Activated CD8-positive, alpha-beta memory T cell treated with anti-CD3 and anti-CD28 coated beads, Interleukin-2, amount 50 U/mL, for 1 hour (primary cell): ENCODE data around the gene CRHR2.

Experiments
- DNase-seq: peaks from one replicate; pipeline ENCODE4 v3.0.0-alpha.2; 2020; ENCODE audit errors: extremely low read depth

CRHR2 gene

GRCh38 chr7:30706908-30707307 lies 24.7 kb upstream of the CRHR2 start:
- no peak for DNase-seq

- no peak for DNase-seq
These were observed 24.1 kb upstream of the CRHR2 start for GRCh38 chr7:30706316-30706715.

GRCh38 chr7:30705596-30705995 lies 23.3 kb upstream of the CRHR2 start:
- no peak for DNase-seq

GRCh38 chr7:30705008-30705407 lies 22.8 kb upstream of the CRHR2 start:
- DNase-seq = no peak

- no peak for DNase-seq
These were observed 21.5 kb upstream of the CRHR2 start for GRCh38 chr7:30703756-30704155.

GRCh38 chr7:30702200-30702599 lies 19.9 kb upstream of the CRHR2 start:
- DNase-seq = no peak

GRCh38 chr7:30700941-30701340 lies 18.7 kb upstream of the CRHR2 start:
- DNase-seq = no peak

GRCh38 chr7:30699706-30700495 lies 17.6 kb upstream of the CRHR2 start:
- no peak for DNase-seq

- no peak for DNase-seq
These were observed 16.2 kb upstream of the CRHR2 start for GRCh38 chr7:30698481-30698880.

GRCh38 chr7:30697719-30698460 lies 15.6 kb upstream of the CRHR2 start:
- DNase-seq = no peak

- DNase-seq = no peak
These were observed 12.8 kb upstream of the CRHR2 start for GRCh38 chr7:30694774-30695721.

- DNase-seq = no peak
These were observed 12.0 kb upstream of the CRHR2 start for GRCh38 chr7:30694218-30694745.

GRCh38 chr7:30692882-30693281 lies 10.6 kb upstream of the CRHR2 start:
- no peak for DNase-seq

GRCh38 chr7:30692438-30692837 lies 10.2 kb upstream of the CRHR2 start:
- no peak for DNase-seq

GRCh38 chr7:30690011-30690410 lies 7.8 kb upstream of the CRHR2 start:
- DNase-seq = no peak

GRCh38 chr7:30688718-30689221 lies 6.5 kb upstream of the CRHR2 start:
- DNase-seq = no peak

- DNase-seq = no peak
These were observed 5.3 kb upstream of the CRHR2 start for GRCh38 chr7:30687604-30688003.

GRCh38 chr7:30684351-30684750 lies 2.1 kb upstream of the CRHR2 start:
- no peak for DNase-seq

- DNase-seq = no peak
These were observed 1.6 kb upstream of the CRHR2 start for GRCh38 chr7:30683816-30684215.

- DNase-seq = no peak
These were observed 1.1 kb upstream of the CRHR2 start for GRCh38 chr7:30683306-30683705.

GRCh38 chr7:30681815-30682211 lies 443 bp downstream of the CRHR2 start:
- DNase-seq = no peak

GRCh38 chr7:30681331-30681797 lies 892 bp downstream of the CRHR2 start:
- no peak for DNase-seq
